Superior temporal gyrus (tissue), 1 donor: Measurements from ENCODE around the gene PSMD12.
"Not testable (repeated sequence)": the region's sequence is repeated elsewhere in the genome, so short reads cannot be mapped to it uniquely, and the experiment has no call there.

ENCODE experiments used
- DNase-seq: peaks from one replicate; pipeline ENCODE4 v3.0.0-alpha.2; 2016; ENCODE audit errors: extremely low spot score

The PSMD12 gene

GRCh38 chr17:67358612-67359011, 7.8 kb downstream of the PSMD12 start:
- DNase-seq, result no peak

GRCh38 chr17:67353929-67354574, 12.3 kb downstream of the PSMD12 start:
- no peak for DNase-seq

DNA sequence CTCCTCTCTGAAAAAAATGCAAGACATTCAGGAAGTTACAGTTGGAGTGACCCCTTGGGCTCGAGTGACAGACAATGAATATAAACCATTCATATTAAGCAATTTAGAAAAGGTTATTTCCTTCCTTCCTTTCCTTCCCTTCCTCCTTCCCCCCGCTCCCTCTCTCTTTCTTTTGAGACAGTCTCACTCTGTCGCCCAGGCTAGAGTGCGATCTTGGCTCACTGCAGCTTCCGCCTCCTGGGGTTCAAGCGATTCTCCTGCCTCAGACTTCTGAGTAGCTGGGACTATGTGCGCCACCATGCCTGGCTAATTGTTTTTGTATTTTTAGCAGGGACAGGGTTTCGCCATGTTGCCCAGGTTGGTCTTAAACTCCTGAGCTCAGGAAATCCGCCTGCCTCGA, 13.2 kb downstream of the PSMD12 start:
- no peak for DNase-seq

DNA sequence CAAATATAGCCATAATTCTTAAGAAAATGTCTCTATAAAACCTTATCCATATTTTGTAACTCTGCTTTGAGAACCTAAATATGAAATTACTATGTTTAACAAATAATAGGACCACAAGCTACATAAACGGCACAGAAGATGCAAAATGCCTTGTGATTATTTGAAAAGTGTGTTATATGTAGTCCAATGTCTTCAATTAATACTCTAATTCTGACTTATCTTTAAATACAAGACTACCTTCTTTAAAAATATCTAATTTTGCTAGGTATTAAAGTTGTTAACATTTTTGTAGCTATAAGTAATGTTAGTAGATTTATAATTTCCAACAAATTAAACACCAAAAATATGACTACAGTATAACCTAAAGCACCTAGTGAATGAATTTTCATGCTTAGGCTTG, 17.0 kb downstream of the PSMD12 start:
- DNase-seq, result no peak

- no peak for DNase-seq
Measured at GRCh38 chr17:67347826-67348225, 18.6 kb downstream of the PSMD12 start.

DNA sequence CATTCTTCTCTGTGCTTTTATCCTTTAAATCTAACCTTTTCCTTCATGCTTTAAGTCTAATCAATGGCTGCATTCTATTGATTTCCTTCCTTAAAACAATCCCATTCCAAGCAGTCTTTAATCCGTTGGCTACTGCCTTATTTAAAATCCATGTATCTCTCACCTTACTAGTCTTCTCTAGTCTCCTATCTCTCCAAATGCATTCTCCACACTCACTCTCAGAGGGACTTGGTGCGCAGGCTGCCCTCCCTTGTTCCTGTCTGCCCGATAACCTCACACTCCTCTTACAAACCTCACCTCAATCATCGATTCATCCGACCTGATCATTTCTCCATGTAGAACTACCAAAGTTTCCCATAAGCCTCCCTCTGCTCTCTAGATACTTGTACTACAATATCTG, 23.1 kb downstream of the PSMD12 start:
- DNase-seq, result no peak

DNA sequence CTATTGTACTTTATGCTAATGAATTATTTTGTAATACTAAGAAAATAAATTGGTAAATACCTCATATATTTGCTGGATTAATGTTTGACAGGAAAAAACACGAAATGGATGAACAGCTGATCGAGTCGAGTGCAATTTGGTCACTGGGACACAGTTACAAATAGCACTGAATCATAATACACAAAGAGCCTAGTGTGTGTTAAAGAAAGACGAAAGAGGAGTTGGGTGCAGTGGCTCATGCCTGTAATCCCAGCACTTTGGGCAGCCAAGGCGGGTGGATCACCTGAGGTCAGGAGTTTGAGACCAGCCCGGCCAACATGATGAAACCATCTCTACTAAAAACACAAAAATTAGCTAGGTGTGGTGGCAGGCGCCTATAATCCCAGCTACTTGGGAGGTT, 28.0 kb downstream of the PSMD12 start:
- DNase-seq, result not testable (repeated sequence)

DNA sequence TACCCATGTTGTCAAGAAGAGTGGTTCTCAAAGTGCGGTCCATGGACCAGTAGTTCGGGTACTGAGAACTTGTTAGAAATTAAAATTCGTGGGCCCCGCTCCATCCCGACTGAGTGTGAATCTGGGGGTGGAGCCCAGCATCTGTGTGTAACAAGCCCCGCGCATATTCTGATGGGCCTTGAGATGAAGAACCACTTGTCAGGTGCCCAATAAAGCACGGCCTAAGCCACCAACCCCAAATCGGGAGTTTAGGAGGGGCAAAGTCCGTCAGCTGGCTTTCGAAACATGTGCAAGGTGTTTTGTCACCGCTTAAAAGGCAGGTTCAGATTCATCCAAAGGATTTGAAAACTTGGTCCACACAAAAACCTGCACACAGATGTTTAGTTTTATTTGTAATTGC, 29.5 kb downstream of the PSMD12 start:
- DNase-seq, result no peak

GRCh38 chr17:67335245-67335835, 31.0 kb downstream of the PSMD12 start:
- no peak for DNase-seq

DNA sequence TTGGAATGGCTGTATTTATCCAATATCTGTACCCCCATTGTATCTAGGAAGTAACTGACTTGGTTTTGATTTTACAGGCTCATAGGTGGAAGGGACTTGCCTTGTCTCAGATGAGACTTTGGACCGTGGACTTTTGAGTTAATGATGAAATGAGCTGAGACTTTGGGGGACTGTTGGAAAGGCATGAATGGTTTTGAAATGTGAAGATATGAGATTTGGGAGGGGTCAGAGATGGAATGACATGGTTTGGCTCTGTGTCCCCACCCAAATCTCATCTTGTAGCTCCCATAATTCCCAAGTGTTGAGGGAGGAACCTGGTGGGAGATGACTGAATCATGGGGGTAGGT, 34.2 kb downstream of the PSMD12 start:
- DNase-seq, result not testable (repeated sequence)

DNA sequence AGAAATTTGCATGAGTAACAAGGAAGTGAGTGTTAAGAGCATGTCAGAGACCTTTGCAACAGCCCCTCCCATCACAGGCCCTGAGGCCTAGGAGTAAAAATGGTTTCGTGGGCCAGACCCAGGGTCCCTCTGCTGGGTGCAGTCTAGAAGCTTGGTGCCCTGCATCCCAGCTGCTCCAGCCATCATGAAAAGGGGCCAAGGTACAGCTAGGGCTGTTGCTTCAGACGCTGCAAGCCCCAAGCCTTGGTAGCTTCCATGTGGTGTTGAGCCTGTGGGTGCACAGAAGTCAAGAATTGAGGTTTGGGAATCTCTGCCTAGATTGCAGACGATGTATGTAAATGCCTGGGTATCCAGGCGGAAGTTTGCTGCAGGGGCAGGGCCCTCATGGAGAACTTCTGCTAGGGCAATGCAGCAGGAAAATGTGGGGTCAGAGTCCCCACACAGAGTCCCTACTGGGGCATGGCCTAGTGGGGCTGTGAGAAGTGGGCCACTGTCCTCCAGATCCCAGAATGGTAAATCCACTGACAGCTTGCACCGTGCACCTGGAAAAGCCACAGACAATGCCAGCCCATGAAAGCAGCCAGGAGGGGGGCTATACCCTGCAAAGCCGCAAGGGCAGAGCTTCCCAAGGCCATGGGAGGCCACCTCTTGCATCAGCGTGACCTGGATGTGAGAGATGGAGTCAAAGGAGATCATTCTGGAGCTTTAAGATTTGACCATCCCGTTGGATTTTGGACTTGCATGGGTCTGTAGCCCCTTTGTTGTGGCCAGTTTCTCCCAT, 34.8 kb downstream of the PSMD12 start:
- DNase-seq, result not testable (repeated sequence)

GRCh38 chr17:67328026-67328425, 38.4 kb downstream of the PSMD12 start:
- DNase-seq, result no peak

- not testable (repeated sequence) for DNase-seq
Measured at GRCh38 chr17:67326959-67327745, 39.2 kb downstream of the PSMD12 start.

GRCh38 chr17:67326440-67326839, 39.9 kb downstream of the PSMD12 start:
- no peak for DNase-seq

- DNase-seq, result no peak
Measured at GRCh38 chr17:67324330-67324729, 42.0 kb downstream of the PSMD12 start.

DNA sequence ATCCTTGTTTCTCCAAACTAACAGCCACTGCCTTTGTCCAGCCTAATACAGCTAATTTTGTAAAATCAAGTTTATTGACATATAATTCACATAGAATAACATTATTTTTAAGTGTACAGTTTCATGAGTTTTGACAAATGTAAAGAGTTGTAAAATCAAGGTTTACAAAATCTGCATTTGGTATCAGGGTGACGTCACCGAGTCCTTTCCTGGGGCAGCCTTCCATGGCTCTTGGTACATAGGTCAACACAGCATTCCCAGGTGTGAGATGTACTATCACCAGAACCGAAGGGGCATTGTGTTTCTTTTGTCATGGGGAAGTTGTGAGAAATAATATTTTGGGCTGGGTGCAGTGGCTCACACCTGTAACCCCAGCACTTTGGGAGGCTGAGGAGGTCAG, 42.9 kb downstream of the PSMD12 start:
- DNase-seq, result no peak

- DNase-seq, result no peak
Measured at GRCh38 chr17:67322042-67322787, 44.2 kb downstream of the PSMD12 start.

GRCh38 chr17:67321486-67321885, 44.9 kb downstream of the PSMD12 start:
- not testable (repeated sequence) for DNase-seq

DNA sequence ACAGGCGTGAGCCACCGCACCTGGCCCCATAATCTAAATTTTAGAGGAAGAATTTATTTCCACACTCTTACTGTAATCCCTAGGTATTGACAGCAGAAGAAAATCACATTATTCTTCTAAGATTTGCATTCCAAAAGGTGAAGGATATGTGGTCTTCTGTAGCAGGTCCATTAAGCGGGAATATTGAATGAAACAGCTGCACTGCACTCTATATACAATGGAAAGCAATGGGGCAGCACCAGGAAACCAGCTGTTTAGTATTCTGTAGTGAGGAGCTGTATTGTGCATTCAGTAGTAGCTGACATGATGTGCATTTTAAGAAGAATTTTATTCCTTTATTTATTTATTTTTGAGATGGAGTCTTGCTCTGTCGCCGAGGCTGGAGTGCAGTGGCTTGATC, 49.6 kb downstream of the PSMD12 start:
- no peak for DNase-seq

GRCh38 chr17:67315865-67316264, 50.5 kb downstream of the PSMD12 start:
- no peak for DNase-seq

DNA sequence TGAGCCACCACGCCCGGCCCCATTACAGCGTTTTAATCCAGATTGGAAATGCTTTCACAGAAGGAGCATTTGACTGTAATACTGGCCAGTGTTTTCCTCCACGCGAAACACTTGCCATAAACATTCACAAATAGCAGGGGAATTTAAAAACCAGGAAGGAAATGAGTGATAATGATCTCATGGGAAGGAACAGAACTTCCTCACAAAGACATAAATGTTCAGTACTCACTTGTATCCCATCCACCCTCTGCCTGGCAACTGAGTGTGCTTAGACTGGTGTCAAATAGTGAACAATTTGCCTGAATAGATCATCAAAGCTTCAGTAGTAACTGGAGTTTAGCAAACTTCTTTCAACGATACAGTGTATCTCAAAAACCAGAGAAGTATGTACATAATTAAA, 54.1 kb downstream of the PSMD12 start:
- DNase-seq, result no peak

GRCh38 chr17:67311575-67311974, 54.8 kb downstream of the PSMD12 start:
- DNase-seq, result no peak
